ENCODE results near the gene LSM14A. TPM values are rescaled to one million over a fixed set of nuclear protein-coding genes. Genes with fewer than 3 reads are reported as not detected.
"Not testable (repeated sequence)": the region's sequence is repeated elsewhere in the genome, so short reads cannot be mapped to it uniquely, and the experiment has no call there.

Gene LSM14A
- total RNA-seq, 1 donor from 2014 or later = 114 TPM

DNA sequence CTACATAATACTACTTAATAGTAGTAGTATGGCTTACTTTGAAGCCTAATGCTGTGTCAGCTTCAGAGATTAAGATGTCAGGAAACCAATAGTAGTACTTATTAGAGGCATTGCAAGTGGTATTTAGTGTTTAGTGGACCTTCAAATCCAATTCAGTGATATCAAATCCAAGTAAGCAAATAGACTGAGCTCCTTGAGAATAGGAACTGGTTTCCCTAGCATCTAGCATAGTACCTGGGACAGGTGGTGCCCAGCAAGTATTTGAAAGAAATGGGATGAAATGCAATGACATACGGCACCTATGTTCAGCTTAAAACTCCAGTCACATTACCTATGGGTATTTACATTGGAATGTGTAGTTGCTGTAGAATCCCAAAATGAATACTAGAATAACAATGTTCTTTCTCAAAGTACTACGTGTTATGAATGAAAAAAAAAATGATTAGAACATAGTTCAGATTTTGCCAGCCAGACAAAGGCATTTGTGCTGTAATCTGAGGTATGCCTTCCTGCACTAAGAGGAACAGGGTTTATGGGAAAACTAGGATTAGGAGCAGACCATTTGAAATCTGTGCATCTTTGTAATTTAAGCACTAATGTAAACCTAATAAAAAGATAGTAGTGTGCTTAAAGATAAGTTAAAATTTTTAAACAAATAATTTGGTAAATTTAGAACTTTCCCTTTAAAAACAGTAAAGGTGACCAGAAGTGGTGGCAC is 17.1 kb downstream of the LSM14A start:
- intact Hi-C loops (cut with micrococcal nuclease) = no loop called here

DNA sequence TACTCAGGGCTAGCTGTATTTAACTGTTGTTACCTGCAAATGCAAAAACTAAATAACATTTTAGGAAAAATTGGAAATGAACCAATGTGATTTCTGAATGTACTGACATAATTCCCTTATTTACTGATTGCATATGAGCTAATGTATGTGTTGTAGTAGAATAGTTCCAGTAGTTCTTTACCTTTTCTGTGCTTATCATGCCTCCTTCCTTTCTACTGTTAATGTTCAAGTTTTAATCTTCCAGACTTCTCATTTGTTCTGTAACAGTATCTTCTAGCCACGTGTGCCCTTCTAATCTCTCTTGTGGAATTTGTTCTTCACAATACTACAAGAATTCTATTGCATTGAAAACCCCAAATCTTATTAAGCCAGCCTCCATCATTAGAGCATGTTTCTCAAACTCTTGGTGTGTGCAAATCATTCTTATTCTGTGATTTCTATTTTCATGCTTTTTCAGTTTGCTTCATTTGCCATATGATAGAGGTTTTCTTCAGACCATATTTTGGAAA is 17.7 kb downstream of the LSM14A start:
- intact Hi-C loops (cut with micrococcal nuclease) = no loop called here

DNA sequence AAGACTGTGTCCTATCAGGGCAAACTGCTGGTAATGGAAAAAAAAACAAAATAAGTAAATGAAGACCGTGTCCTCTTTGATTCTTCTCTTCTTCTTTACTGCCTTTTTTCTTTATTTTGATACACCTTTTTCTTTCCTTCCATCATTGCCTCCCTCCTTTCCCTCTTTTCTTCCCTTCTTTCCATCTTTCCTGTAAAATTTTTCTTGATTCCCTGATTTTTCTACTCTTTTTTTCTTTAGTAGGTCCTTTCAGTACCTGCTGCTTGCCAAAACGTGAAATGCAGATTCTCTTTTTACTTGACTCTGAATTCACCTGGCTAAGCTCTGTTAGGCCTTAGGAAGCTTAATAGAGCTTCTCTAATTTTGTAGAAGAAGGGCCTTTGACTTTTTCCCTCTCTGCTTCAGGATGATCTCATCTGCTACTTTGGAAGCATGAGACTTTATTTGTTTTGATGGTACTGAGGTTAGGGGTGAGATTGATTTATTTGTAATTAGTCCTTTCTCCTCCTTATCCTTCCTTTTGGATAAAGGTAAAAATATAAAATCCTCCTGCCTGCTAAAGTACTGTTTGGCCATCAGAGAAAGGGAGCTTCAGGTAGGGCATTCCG is 19.2 kb downstream of the LSM14A start:
- intact Hi-C loops (cut with micrococcal nuclease) = no loop called here

DNA sequence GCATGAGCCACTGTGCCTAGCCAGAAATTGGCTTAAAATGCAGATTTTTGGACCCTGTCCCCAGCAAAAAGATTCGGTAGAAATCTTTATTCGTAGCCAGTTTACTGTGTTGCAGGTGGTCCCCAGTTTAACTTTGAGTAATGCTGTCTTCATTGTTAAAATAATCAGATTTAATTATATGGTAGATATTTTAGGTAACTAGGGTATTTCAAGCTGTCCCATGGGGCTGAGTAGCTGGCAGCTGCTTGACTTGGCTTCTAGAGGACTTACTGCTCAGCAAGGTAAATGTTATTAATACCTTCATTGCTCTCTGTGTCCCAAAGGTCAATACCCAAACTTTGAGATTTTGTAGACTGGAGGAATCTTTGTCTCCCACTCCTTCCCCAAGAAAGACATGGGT is 21.1 kb downstream of the LSM14A start:
- intact Hi-C loops (cut with micrococcal nuclease) = no loop called here

DNA sequence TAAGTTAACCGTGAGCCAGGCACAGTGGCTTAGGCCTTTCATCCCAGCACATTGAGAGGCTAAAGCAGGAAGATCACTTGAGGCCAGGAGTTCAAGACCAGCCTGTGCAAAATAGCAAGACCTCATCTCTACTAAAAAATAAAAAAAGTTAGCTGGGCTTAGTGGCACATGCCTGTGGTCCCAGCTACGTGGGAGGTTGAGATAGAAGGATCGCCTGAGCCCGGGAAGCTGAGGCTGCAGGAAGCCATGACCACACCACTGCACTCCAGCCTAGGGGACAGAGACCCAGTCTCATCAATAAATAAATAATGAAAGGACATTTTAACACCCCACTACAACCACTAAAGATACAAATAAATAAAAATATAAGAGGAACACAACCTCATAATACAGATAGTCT is 21.6 kb downstream of the LSM14A start:
- intact Hi-C loops (cut with micrococcal nuclease) = no loop called here

DNA sequence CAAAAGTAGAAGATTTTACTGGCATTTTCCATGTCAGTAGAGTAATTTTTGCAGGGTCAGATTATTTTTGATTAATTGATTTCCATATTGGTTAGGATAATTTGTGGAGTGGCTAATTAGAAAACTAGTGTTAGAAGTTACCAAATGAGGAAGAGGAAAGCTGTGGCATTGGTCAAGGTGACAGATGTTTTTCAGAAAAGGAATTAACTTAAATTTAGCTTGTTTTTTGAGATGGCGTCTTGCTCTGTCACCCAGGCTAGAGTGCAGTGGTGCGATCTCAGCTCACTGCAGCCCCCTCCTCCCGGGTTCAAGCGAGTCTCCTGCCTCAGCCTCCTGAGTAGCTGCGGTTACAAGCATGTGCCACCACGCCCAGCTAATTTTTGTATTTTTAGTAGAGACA is 28.8 kb downstream of the LSM14A start:
- intact Hi-C loops (cut with micrococcal nuclease) = no loop called here

DNA sequence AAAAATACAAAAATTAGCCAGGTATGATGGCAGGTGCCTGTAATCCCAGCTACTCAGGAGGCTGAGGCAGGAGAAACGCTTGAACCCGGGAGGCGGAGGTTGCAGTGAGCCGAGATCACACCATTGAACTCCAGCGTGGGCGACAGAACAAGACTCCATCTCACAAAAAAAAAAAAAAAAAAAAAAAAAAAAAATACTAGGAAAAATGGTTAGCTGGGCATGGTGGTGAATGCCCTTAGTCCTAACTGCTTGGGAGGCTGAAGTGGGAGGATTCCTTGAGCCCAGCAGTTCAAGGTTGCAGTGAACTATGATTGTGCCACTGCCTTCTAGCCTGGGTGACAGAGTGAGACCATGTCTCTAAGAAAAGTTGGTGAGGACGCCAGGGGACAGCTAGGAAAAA is 33.0 kb downstream of the LSM14A start:
- intact Hi-C loops (cut with micrococcal nuclease) = not testable (repeated sequence)

DNA sequence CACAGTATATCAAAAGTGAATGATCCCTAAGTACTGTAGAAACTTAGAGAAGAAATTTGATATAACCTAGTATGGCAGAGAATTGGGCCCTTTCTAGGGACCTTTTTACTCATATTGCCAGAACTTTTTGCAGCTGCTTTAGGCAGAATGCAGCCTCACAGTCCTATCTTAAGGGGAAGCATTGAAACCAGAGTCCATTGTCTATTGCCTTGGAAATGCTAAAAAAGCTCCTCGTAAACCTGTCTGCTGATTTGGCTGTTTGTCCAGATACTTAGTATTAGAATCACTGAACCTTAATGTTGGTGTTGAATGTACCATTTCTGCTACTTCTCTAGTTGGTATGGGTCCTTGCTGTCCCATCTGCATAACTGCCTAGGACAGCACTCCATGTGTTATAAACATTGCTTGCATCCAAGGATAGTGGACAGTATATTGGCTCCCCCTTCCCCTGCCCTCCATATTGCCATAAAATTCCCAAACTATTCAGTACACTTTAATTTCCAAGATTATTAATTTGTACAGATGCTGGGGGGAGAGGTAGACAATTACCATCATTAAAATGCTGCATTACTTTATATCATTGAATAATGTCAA is 36.1 kb downstream of the LSM14A start:
- intact Hi-C loops (cut with micrococcal nuclease) = no loop called here

DNA sequence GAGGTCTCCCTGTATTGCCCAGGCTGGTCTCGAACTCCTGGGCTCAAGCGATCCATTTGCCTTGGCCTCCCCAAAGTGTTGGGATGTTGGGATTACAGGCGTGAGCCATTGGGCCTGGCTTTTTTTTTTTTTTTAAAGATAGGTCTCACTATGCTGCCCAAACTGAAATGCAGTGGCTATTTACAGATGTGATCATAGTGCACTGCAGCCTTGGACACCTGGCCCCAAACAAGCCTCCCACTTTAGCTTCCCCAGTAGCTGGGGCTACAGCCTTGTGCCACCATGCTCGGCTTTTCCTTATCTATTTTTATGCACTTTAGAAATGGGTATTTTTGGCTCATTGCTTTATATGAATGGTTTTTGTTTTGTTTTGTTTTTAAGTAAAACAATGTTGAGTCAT is 37.4 kb downstream of the LSM14A start:
- intact Hi-C loops (cut with micrococcal nuclease) = no loop called here

DNA sequence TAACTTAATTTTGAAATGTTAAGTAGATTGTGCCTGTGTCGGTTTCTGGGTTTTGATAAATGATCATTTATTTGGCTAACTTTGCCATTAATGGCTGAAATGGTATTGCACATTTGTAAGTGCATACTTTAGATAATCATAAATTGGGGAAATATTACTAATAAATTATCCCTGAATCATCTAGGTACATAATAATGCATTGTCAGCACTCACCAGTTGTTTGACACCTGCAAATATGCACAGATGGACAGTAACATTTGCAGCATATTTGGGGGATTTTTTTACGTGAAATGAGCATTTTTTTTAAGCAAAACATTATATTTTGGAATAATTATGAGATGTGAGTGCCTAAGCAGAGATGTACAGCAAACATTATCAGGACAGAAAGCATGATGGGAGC is 41.0 kb downstream of the LSM14A start:
- intact Hi-C loops (cut with micrococcal nuclease) = no loop called here

DNA sequence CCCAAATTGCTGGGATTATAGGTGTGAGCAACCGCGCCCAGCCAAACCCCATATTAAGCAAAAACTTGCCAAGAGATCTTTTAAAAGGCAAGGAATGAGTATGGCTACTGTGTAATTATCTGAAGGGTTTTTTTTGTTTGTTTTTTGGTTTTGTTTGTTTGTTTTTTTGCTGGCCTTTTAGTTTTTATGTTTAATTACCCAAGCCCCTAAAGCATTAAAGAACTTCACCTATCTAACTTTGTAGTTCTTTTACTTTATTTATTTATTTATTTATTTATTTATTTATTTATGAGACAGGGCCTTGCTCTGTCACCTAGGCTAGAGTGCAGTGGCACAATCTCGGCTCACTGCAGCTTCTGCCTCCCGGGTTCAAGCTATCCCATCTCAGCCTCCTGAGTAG is 41.7 kb downstream of the LSM14A start:
- intact Hi-C loops (cut with micrococcal nuclease) = no loop called here

DNA sequence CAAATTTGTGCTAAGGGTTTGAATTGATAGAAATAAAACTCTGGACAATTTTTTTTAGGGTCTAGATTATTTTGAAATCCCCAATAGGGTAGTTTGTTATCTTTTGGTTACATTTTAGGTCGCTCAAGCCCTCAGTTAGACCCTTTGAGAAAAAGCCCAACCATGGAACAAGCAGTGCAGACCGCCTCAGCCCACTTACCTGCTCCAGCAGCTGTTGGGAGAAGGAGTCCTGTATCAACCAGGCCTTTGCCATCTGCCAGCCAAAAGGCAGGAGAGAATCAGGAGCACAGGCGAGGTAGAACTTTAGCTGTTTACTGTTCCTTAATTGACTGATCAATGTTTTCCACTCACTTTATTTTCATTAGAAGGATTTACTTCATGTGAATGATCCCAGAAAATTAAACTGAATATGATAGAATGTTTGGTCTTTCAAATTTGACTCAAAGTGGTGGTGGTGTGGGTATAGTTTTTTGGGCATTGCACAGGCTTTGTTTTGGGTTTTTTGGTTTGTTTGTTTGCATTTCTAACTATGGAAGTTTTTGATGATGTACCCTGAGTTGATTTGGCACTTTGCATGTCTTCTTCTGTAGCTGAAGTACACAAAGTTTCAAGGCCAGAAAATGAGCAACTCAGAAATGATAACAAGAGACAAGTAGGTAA is 42.8 kb downstream of the LSM14A start:
- intact Hi-C loops (cut with micrococcal nuclease) = loop anchor here (5.0 kb wide), 1 partner anchor 43 kb away; the partner anchor contains the start of gene LSM14A

DNA sequence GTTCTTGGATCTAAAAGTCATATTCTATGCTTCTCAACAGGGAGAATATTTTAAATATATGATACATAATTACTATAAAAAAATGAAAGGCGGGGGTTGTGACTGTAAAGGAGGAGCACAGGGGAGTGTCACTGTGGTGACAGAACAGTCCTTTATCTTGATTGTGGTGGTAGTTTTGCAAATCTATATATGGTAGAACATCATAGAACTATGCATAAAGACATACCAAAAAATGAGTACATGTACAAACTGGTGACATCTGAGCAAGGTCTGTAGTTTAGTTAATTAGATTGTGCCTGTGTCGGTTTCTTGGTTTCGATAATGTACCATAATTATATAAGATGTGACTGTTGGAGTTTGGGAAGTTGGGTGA is 43.3 kb downstream of the LSM14A start:
- intact Hi-C loops (cut with micrococcal nuclease) = loop anchor here (5.0 kb wide), 1 partner anchor 43 kb away; the partner anchor contains the start of gene LSM14A

DNA sequence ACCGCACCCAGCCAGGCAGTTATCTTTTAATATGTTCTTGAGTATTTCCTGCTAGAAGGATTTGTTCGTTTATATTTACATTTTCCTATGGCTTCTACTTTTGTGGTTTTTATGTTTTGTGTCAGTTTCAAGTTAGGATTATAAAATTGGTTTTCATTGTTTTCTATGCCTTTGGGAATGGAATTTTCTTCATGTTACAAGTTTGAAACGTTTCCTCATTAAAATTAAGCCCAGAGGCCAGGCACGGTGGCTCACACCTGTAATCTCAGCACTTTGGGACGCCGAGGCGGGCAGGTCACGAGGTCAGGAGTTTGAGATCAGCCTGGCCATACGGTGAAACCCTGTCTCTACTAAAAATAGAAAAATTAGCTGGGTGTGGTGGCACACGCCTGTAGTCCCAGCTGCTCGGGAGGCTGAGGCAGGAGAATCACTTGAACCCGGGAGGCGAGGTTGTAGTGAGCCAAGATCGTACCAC is 44.5 kb downstream of the LSM14A start:
- intact Hi-C loops (cut with micrococcal nuclease) = loop anchor here (5.0 kb wide), 1 partner anchor 44 kb away; the partner anchor contains the start of gene LSM14A

DNA sequence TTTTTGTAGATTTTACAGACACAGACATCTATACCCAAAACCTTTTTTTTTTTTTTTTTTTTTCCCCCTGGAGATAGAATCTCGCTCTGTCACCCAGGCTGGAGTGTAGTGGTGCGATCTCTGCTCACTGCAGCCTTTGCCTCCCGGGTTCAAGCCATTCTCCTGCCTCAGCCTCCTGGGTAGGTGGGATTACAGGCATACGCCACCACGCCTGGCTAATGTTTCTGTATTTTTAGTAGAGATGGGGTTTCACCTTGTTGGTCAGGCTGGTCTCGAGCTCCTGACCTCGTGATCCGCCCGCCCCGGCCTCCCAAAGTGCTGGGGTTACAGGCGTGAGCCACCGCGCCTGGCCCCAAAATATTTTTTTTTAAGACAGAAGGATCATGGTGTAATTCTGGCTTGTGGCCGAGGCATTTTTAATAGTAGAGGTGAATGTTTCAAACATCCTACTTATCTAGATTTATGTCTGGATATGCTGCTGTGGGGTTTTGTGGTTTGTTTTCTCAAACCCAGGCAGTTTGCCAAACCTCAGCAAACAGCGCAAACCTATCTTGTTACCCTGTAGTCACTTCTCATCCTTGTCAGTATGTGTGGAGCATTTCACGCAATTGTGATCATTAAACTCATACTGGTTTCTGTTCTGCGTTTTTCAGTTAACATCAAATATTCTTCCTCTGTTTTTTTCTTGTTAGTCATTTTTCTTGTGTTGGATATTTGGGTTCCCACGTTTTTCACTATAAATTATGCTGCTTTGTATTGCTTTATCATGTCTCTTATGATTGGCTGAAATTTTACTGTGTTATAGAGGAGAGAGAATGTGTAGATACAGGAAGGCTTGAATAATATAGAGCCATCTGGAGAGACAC is 45.9 kb downstream of the LSM14A start:
- intact Hi-C loops (cut with micrococcal nuclease) = loop anchor here (5.0 kb wide), 1 partner anchor 46 kb away; the partner anchor contains the start of gene LSM14A

DNA sequence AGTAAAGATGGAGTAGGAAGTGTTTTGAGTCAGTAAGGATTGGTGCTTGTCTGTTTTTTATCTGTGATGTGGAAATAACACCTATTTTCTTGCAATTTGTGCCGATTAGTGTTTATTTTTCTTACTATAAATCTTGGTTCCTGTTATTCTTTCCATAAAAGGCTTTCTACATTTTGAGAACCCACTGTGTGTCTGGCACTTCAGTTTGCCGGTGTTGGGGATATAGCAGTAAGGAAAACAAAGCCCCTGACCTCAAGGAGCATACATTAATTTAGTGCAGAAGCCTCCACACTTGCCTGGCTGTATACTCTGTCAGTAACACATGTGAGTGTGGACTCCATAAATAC is 46.5 kb downstream of the LSM14A start:
- intact Hi-C loops (cut with micrococcal nuclease) = loop anchor here (5.0 kb wide), 1 partner anchor 46 kb away; the partner anchor contains the start of gene LSM14A

DNA sequence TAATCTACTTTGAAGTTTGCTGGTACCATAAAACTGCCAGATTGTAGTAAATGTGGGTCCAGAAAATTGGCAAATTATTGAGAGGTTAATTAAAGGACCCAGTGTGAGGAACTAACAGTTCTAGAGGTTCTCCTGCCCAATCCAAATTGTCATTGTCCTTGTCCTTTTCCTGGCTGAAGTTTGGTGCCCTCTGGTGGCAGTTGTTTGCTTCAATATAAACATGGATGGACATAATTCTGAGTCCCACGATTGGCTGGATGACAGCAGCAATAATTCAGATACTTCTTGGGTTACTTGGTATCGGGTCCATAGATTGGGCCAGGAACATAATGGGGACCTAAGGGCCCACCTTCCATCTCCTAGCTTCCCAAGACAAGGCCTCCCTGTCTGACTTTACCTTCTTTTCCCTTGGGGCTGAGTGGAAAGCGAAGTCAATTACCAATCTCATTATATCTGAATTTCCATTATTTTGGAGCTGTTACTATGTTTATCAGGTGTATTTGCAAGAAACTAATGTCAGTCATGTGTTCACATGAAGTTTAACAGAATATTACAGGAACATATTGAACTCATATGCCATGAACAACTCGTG is 48.3 kb downstream of the LSM14A start:
- intact Hi-C loops (cut with micrococcal nuclease) = no loop called here

DNA sequence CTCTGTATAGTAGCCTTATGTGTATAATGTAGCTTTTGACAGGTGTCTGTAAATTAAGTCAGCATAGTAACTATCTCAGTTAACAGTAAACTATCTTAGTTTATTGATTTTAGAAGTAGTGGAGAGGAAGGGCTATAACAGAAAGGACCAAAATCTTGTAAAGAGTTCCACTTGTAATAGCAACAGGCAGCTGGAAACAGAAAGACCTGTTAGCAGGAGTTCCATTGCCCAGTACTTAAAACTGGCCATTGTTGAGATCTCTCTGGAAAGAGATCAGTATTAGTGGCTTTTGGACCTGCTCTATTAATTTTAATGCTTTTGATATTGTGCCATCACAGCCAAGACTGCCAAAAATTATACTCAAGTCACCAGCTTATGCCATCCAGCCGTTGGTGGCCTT is 50.1 kb downstream of the LSM14A start:
- intact Hi-C loops (cut with micrococcal nuclease) = no loop called here

DNA sequence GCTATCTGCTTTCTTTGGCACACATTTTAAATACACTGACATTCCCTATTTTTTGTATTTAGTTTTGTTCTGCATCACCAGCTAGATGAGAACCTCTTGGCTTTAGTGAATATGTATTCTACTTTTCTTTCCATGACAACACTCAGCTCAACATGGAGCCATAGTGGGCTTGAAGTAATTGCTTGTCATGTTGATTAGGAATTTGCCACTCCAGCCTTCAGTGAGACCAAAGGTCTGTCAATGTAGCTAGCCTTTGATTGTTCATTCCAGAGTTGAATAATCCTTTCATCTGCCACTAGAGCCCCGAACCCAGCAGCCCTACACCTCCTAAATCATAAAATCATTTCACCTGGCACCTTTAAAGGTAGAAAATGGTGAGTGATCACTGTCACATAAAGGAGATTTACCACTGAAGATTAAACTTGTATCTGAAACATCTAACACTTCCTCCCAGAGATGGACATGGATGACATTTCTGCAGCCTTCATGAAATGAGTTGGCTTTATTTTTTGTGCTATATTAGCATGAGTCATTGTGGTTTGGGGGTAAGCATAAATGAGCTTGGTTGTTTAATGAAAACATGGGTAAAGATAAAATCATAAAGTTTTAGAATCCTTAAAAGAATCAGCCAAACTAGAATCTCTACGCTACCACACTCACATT is 52.8 kb downstream of the LSM14A start:
- intact Hi-C loops (cut with micrococcal nuclease) = no loop called here

DNA sequence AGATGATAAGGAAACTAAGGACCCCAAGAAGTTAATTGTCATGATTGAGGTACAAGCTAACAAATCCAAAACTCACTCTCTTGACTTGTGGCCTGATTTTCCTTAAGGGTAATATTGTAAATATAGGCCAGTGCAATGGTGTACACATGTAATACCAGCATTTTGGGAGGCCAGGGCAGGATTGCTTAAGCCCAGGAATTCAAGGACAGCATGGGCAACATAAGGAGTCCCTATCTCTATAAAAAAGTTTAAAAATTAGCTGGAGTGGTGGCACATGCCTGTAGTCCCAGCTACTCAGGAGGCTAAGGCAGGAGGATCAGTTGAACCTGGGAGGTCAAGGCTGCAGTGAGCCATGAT is 53.3 kb downstream of the LSM14A start:
- intact Hi-C loops (cut with micrococcal nuclease) = no loop called here

Data from T-helper 2 cell treated with Interferon-gamma antibody and Interleukin-4, amounts not matched to agents 100 ng/mL and 5 ng/mL, for 36 hours (primary cell).